Gastroesophageal sphincter (tissue), 4 donors: Measurements from ENCODE around the gene REX1BD. TPM values are rescaled to one million over a fixed set of nuclear protein-coding genes. Genes with fewer than 3 reads are reported as not detected.

Source experiments
- ATAC-seq: fragments of 150-250 bp; one replicate; pipeline ENCODE4 v1.9.1; 2016; ENCODE audit warnings: mild to moderate bottlenecking, moderate library complexity
- H3K27ac ChIP-seq, 4 donors: fragments of 200-600 bp; sonication (generic) in 3 of 4; 1 replicate in 3 of 4; 2 replicates in 1 of 4; pipeline ENCODE4 v1.5.1; 2016 to 2019
- H3K27me3 ChIP-seq: fragments of 200-600 bp; sonication (generic); one replicate; pipeline ENCODE4 v1.5.1; 2019
- H3K36me3 ChIP-seq, 2 donors: fragments of 200-600 bp; sonication (generic); one replicate each; pipeline ENCODE4 v1.5.1; 2019; ENCODE audit warnings: control low read depth in 1 of 2
- H3K4me1 ChIP-seq, 3 donors: fragments of 200-600 bp; sonication (generic); 1 replicate in 2 of 3; 2 replicates in 1 of 3; pipeline ENCODE4 v1.5.1; 2016 to 2019; ENCODE audit warnings: control low read depth in 2 of 3
- H3K4me3 ChIP-seq, 2 donors: fragments of 200-600 bp; sonication (generic); one replicate each; pipeline ENCODE4 v1.5.1; 2019; ENCODE audit warnings: mild to moderate bottlenecking in 1 of 2, moderate library complexity in 1 of 2
- H3K9me3 ChIP-seq, 3 donors: fragments of 200-600 bp; sonication (generic); one replicate each; pipeline ENCODE4 v1.5.1; 2017 to 2019; ENCODE audit warnings: control low read depth in 2 of 3
- CTCF ChIP-seq, 4 experiments: fragments of 200-600 bp in 2 of 4; fragments of 450-650 bp in 2 of 4; sonication (generic) in 1 of 4; IDR thresholded peaks; one replicate each; pipeline ENCODE4 v1.5.1; 2017 to 2019; ENCODE audit warnings: antibody characterized with exemption in 4 of 4, mild to moderate bottlenecking in 2 of 4, moderate library complexity in 2 of 4
- EP300 ChIP-seq: sonication (generic); formaldehyde crosslinking; IDR thresholded peaks from one replicate; pipeline ENCODE4 v1.6.1; 2017; ENCODE audit warnings: antibody characterized with exemption, mild to moderate bottlenecking
- POLR2A ChIP-seq, 2 donors: fragments of 450-650 bp; IDR thresholded peaks; one replicate each; pipeline ENCODE4 v1.6.1; 2017; ENCODE audit warnings: antibody characterized with exemption in 2 of 2, mild to moderate bottlenecking in 2 of 2, moderate library complexity in 1 of 2
- POLR2AphosphoS5 ChIP-seq: sonication (generic); formaldehyde crosslinking; IDR thresholded peaks from one replicate; pipeline ENCODE4 v1.6.1; 2017; ENCODE audit warnings: antibody characterized with exemption
- WGBS, 2 donors: methylation state at CpG; one replicate each; pipeline ENCODE4 v1.1.5; 2018; ENCODE audit warnings: low coverage in 1 of 2; 5-methylcytosine and 5-hydroxymethylcytosine counted together
- total RNA-seq, 4 donors: library from RNA; depleted of rRNA; stranded (reverse); fragments of >200 nt; gene quantifications; one replicate each; pipeline ENCODE4 v1.1.0, GENCODE V29; 2016

Gene REX1BD
- total RNA-seq, 4 donors from 2014 or later, result 64.8 to 72.6 (median 68.6) TPM

- no peak for TF ChIP-seq EP300
- TF ChIP-seq POLR2A (IDR thresholded peaks at IDR 0.05), result no peak
- TF ChIP-seq POLR2AphosphoS5, result no peak
- TF ChIP-seq CTCF (IDR thresholded peaks at IDR 0.05), result no peak
- ATAC-seq, result no peak
- Histone ChIP-seq H3K36me3 (peaks cover 0 to 44% of the 10 kb centered on the region in 2 donors), H3K9me3 (no peaks in the 10 kb centered on the region), H3K4me3 (peak overlapping the region; percentile 82 to 93), H3K27ac (peak overlapping the region; percentile 88 to 98 (median 92)), H3K27me3 (no peaks in the 10 kb centered on the region), H3K4me1 (peaks cover 0 to 27% (median 13%) of the 10 kb centered on the region in 3 donors)
- WGBS, 2 donors, result 21 to 31% methylated on average over 6 of the region's 11 CpGs
Observed at GRCh38 chr19:18541992-18542940, 46.3 kb upstream of the REX1BD start.

DNA sequence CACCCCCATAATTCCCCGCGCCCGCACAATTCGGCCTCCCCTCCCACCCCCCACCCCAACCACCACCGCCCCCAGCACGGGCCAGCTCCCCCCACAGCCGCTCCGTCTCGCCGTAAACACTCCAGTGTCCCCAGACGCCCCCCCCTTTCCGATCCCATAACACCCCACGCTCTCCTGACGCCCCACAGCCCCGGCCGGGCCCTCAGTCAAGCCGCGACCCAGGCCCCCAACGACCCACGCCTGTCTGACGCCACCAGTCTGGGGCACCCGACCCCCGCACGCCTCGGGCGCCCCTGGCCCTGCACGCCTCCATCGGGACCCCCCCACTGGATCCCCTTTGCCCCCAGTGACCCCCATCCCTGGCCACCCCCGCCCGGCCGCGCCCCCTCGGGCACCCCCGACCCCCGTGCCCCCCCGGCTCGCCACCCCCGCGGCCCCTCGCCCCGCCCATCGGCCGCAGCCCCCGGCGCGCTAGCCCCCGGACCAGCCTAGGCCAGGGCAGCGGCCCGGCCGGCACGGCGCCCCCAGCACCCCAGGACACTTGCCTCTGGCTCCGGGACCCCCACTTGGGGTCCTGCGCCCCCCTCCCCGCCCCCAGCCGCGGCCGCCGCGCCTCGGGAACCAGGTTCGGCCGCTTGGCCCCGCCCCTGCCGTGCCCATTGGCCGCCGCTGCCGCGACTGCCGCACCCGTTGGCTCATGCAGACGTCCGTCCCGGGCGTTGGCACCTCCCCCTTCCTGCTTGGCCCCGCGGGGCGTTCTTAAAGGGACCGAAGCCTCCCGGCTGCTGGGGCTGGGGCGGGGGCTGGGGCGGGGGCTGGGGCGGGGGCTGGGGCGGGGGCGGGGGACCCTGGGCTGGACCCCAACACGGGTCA is 45.4 kb upstream of the REX1BD start, which contains the start of gene FKBP8:
TSS of gene FKBP8 (minus strand) at position 633 of the 873 bp plus-strand sequence. CDS start 1,603 bp downstream, outside the sequence.
- H3K27ac ChIP-seq, result peak within 1 kb of the TSS; percentile 88 to 98 (median 92)
- 0% methylated on average over 2 of the region's 86 CpGs; no CpG with 5 or more reads in 1 of the 2 donors for WGBS, 2 donors

GRCh38 chr19:18543814-18544475 is 44.7 kb upstream of the REX1BD start:
- no peak for TF ChIP-seq CTCF (IDR thresholded peaks at IDR 0.05)
- TF ChIP-seq POLR2A (IDR thresholded peaks at IDR 0.05), result no peak
- TF ChIP-seq EP300, result no peak
- TF ChIP-seq POLR2AphosphoS5, result no peak
- Histone ChIP-seq H3K4me1 (peaks cover 0 to 27% (median 13%) of the 10 kb centered on the region in 3 donors), H3K36me3 (peaks cover 0 to 28% of the 10 kb centered on the region in 2 donors), H3K27me3 (no peaks in the 10 kb centered on the region), H3K27ac (peak overlapping the region; percentile 88 to 98 (median 92)), H3K4me3 (peak overlapping the region; percentile 82 to 93), H3K9me3 (no peaks in the 10 kb centered on the region)
- ATAC-seq, result peak; percentile 51
- 11 to 12% methylated on average over 2 to 5 of the region's 12 CpGs for WGBS, 2 donors

More for the DNA sequence above, 45.4 kb upstream of the REX1BD start, which contains the start of gene FKBP8:
- Histone ChIP-seq H3K4me1 (peaks cover 0 to 27% (median 13%) of the 10 kb centered on the region in 3 donors), H3K4me3 (peak within 1 kb of the TSS; percentile 82 to 93), H3K9me3 (no peaks in the 10 kb centered on the region), H3K27me3 (no peaks in the 10 kb centered on the region), H3K36me3 (peaks cover 0 to 35% of the 10 kb centered on the region in 2 donors)
- TF ChIP-seq POLR2A (IDR thresholded peaks at IDR 0.05) (no peak), CTCF (IDR thresholded peaks at IDR 0.05) (no peak), POLR2AphosphoS5 (no peak), EP300 (no peak)
- peak; percentile 99 for ATAC-seq

DNA sequence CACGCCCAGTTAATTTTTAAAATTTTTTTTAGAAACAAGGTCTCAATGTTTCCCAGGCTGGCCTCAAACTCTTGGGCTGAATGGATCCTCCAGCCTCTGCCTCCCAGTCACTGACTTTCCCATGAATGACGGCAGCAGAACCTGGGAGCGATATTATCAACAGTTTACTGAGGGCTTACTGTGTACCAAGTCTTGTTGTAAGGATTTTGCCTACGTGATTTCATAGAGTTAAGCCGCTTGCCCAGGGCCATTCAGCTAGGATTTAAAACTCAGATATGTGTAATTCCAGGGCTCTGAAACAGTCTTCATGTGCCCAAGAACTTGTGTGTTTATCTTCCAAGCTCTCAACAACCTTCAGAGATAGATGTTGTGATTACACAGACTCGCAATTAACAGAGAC is 37.0 kb upstream of the REX1BD start:
- Histone ChIP-seq H3K4me1 (no peaks in the 10 kb centered on the region), H3K36me3 (no peaks in the 10 kb centered on the region), H3K27ac (no peak overlapping the region), H3K9me3 (no peaks in the 10 kb centered on the region), H3K27me3 (no peaks in the 10 kb centered on the region), H3K4me3 (no peak overlapping the region)
- ATAC-seq, result no peak
- no peak for TF ChIP-seq POLR2A (IDR thresholded peaks at IDR 0.05)
- no peak for TF ChIP-seq CTCF (IDR thresholded peaks at IDR 0.05)
- TF ChIP-seq POLR2AphosphoS5, result no peak
- TF ChIP-seq EP300, result no peak
- WGBS, 2 donors, result 47 to 75% methylated on average over 4 to 6 of the region's 6 CpGs
